Measurements from ENCODE around the gene PDE8A.

Gene PDE8A

GRCh38 chr15:85014932-85015331, 33.3 kb downstream of the PDE8A start:
- DNase-seq: no peak

GRCh38 chr15:85016275-85016674, 34.6 kb downstream of the PDE8A start:
- no peak for DNase-seq

- no peak for DNase-seq
Measured at GRCh38 chr15:85019815-85020590, 38.3 kb downstream of the PDE8A start.

DNA sequence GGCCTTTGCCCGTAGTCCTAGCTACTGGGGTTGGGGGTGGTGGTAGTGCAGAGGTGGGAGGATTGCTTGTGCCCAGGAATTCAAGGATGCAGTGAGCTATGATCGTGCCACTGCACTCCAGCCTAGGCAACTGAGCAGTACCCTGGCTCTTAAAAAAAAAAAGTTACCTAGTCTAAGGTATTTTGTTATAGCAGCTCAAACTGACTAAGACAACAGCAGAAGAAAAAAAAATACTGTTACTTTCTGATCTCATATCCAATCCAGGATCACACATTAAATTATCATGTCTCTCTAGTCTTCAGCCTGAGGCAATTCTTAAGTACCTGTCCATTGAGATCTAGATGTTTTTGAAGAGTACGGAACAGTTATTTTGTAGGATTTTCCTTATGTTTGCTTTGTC, 39.8 kb downstream of the PDE8A start:
- no peak for DNase-seq

GRCh38 chr15:85022860-85023403, 41.3 kb downstream of the PDE8A start:
- no peak for DNase-seq

- no peak for DNase-seq
Measured at GRCh38 chr15:85024003-85024402, 42.3 kb downstream of the PDE8A start.

DNA sequence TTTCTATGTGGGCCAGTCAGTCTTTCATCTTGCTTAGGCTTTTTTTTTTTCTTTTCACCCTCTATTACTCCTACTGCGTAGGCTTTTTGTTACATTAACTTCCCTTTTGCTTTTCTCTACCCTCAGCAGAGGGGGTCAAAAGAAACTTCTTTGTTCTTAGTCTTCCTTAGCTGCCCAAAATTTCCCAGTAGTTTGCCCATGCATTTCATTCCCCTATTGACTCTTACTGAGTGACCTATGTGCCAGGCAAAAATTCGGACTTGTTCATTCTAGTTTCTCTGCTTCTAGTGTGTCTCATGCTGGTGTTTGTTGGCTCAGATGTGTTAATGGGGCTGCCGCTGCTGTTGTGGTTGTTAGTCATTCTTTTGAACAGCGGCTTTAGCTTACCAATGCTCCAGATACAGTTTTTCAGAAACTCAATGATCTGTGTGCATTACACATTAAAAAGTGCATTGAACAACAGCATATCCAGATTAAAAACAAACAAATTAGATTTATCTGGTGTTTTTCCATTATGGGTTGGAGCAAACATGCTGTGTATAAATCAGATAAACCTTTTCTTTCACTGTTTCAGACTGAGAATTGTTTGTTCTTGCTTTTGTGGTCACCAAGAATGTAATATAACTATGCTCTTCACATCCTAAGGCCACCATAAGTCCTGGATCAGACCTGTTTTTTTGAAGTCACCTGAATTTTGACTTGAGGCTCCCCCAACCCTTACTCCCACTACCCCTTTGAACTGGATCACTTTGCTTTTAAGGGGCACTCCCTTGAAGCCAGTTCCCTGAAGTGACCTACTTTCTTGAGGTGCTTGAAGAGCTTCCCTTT, 43.1 kb downstream of the PDE8A start:
- no peak for DNase-seq

GRCh38 chr15:85025516-85026251, 44.0 kb downstream of the PDE8A start:
- no peak for DNase-seq

GRCh38 chr15:85026304-85027032, 44.8 kb downstream of the PDE8A start:
- no peak for DNase-seq

- no peak for DNase-seq
Measured at GRCh38 chr15:85027033-85027380, 45.4 kb downstream of the PDE8A start.

DNA sequence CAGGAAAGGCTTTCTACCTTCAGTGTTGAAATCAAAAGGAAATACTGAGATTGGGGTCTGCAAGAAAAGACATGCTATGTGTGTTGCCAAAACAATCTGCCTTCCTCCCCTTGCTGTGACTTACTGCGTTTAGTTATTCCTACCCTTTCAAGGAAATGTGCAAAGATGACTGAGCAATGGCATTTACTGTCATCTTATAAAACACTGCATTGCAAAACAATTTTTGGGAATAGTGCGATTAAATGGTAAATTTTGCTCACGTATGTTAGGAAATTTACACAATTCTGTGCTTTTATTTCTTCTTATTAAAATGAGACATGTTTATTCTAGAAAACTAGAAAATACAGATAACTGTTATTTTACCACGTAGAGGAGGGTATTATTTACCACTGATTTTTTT, 45.8 kb downstream of the PDE8A start:
- DNase-seq: no peak

DNA sequence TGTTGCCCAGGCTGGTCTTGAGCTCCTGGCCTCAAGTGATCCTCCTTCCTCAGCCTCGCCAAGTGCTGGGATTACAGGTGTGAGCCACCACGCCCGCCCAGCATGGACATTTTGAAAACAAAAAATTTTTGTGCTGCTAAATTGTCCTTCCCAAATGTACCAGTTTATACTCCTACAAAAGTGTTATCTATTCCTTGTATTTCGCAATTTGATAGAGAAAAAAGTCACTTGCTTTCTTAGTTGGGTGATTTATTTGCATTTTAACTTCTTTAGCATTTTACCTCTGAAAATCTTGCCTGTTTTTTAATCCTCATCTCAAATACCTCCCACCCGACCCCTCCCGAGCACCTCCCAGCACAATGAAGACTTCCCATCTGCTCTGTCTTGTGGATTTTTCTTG, 46.8 kb downstream of the PDE8A start:
- DNase-seq: no peak

DNA sequence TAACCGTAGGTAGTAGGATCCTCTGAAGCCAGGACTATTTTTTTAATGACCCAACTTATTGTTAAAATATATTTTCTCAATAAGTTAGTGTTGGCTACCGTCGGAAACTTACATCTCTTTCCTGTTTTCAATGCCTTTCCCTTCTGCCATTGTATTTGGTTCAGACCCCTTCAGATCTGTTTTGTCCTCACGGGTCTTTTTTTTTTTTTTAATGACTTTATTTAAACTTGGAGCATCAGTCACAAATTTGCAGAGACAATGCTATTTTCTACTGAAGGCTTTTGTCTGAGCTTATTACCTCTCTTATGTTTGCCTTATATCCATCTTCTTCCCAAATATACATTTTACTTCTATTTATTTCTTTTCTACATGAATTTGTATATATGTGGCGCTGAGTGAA, 47.6 kb downstream of the PDE8A start:
- DNase-seq: no peak

DNA sequence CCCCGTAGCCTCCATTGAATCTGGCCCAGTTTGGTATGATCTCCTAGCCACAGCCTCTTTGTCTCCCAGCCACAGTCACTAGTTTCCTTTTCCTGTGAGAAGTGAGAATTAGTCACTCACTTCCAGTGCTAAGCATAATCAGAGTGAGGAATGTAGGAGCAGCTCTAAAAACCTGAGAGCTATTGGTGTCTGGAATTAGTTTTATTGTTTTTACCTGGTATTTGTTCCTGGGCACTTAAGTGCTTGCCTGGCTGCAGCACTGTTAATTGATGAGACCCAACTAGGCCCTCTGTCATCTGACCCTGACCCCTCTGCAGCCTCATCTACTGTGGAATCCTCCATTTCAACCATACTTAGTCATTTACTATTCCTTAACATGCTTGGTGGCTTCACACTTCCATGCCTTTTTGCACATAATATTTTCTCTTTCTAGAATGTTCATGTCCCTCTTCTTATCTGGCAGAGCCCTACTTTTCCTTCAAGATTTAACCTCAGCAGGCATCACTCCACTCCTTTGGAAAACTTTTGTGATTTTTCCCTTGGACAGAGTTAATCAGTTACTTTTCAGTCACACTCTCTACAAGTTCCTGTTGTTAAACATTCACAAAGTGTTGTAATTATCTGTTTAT, 48.8 kb downstream of the PDE8A start:
- DNase-seq: no peak

DNA sequence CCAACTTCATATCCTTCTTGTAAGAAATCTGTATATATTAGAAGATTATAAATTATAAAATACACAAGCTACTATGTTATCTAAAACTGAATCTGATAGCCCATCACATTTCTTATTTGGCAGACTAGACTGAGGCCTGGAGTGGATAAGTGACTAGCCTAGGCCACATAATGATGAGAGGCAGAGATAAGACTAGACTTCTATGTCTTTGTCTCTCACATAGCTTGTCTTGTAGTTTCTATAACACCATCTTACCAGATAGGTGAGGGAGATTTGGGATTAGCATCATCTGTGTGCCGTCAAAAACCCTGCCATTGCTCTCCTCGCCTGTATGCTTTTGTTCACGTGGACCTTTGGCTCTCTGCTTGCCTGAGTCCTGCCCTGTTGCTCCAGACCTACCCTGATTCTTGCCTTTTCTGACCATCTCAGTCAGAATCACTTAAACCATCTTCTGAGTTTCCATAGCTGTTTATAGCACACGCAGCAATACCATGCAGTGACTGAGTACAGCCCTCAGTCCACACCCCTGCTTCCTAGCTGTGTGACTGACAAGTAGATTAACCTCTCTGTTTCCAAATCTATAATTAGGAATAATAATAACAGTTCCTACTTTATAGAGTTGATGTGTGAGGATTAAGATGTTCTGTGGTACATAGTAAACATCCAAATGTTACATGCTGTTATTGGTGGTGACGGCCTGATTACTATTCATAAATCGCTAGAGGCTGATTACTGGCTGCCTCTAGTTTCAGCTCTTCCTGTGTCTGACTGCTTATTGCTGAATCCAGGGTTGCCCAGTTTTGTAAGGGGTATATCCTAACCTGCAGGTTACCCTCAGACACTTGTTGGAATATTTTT, 49.7 kb downstream of the PDE8A start:
- no peak for DNase-seq

DNA sequence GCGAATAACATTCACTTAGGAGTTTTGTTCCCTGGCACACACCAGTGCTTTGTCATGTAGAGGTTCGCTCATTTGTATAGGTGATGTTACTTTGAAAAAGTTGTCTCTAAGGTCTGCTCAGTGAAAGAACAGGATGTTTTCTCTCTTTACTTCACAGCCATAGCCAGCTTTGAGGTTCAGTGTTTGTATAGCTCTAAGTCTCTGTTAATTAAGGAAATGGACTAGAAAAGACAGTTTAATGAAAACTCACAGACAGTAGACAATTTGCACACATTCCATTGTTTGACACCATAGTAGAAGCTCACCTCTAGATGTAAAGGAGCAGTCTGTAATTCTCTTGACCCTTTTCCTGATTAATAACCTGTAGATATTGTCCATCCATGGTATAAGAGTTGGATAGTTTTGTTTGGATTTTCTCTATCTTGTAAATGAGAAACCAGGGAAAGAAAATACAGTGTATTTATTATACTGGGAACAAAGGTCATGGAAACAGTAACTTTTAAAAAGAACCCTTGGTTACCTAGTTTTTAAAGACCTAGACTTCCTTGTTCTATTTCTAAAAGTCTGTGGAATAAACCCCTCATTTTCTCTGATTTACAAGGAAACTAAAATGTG, 50.4 kb downstream of the PDE8A start:
- DNase-seq: no peak

- no peak for DNase-seq
Measured at GRCh38 chr15:85033148-85033547, 51.5 kb downstream of the PDE8A start.

DNA sequence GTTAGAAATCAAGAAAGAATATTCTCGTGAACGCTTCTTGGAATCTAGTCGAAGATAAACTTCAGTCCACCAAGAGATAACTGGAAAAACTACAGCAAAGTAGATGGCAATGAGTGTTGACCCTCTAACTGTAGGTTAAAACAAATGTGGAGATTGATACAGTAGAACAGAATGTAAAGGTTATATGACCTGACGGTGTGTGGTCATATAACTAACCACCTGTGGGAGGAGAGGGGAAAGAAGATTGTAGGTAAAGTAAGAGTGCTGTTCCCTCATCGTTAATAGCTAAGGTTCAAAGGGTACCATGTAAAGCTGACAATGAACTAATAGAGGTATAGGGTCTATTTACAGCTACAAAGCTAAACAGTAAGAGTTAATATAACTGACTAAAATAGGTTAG, 52.6 kb downstream of the PDE8A start:
- no peak for DNase-seq

DNA sequence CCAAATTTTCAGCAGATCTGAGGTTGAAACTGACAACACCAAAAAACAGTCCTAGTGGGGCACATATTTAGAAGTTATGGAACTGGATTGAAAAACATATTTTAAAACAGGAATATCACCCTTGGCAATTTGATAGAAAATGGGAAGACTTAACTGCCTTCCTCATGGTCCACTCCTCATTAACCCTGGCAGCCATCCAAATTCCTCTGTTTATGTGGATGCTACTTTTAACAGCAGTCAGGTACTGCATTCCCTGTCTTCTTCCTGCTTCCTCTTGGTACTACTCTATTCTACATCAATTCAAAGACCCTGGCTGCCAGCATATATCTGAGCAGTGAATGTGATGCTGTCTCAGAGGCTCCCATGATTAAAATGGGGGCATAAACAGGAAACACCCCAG, 54.3 kb downstream of the PDE8A start:
- DNase-seq: no peak

- no peak for DNase-seq
Measured at GRCh38 chr15:85036716-85037115, 55.1 kb downstream of the PDE8A start.

DNA sequence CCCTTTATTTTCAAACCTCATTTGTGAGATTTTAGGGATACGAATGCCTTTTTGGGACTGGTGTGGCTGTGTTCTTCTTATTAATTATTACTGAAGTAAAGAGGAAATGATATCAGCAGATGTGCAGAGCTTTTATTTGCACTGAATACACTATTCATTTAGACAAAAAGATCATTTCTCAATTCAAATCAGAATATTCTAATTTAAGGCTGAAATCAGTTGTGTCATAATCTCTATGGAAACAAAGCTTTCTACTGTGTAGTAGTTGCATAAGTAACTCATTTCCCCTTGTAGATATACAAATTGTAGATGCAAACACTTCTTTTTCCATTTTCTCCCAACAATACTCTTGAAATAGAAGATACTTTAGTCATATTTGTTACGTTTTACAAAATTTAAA, 56.0 kb downstream of the PDE8A start:
- no peak for DNase-seq
